WERI-Rb-1 (cell line): ENCODE data around the gene OBP2A.
"Not testable (repeated sequence)": the region's sequence is repeated elsewhere in the genome, so short reads cannot be mapped to it uniquely, and the experiment has no call there.

Experiments
- DNase-seq: peaks from one replicate; pipeline ENCODE4 v3.0.0-alpha.2; 2020
- H3K27ac ChIP-seq: fragments of 250-450 bp; sonication (Bioruptor Pico); 2 replicates; pipeline ENCODE4 v1.5.1; 2020; ENCODE audit warnings: mild to moderate bottlenecking, moderate library complexity
- H3K27me3 ChIP-seq: fragments of 250-450 bp; sonication (Bioruptor Pico); 2 replicates; pipeline ENCODE4 v1.5.1; 2021; ENCODE audit warnings: mild to moderate bottlenecking, low read depth, moderate library complexity; ENCODE audit not compliant: insufficient read depth, severe bottlenecking
- H3K36me3 ChIP-seq: fragments of 250-450 bp; sonication (Bioruptor Pico); 2 replicates; pipeline ENCODE4 v1.5.1; 2020; ENCODE audit warnings: mild to moderate bottlenecking, moderate library complexity
- H3K4me3 ChIP-seq: 2 replicates; pipeline ENCODE4 v1.5.1; 2011; ENCODE audit warnings: low read depth, mild to moderate bottlenecking, control low read depth, low read length
- H3K9me3 ChIP-seq: fragments of 250-450 bp; sonication (Bioruptor Pico); 2 replicates; pipeline ENCODE4 v1.5.1; 2021; ENCODE audit warnings: mild to moderate bottlenecking, moderate library complexity; ENCODE audit not compliant: severe bottlenecking
- TF ChIP-seq, protein P1 (sequence below): IDR thresholded peaks from 2 replicates; pipeline ENCODE4 v1.5.1; 2011; ENCODE audit warnings: low read depth, mild to moderate bottlenecking, control low read depth, inconsistent platforms, low read length

OBP2A gene

DNA sequence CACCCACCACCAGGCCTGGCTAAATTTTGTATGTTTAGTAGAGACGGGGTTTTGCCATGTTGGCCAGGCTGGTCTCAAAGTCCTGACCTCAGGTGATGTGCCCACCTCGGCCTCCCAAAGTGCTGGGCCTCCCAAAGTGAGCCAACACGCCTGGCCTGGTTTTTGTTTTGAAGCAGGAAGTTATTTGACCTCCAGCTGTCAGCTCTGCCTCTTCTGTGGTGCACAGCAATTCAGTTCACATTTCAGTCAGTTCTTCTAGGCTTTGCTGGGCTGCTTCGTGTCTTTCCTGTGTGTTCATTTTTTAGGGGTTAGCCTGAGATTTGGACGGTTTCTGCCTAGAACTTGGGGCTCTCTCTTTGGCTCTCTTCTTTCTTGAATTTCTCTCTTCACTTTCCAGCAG, 15.8 kb upstream of the OBP2A start:
- no peaks in the 10 kb centered on the region for H3K27me3 ChIP-seq
- H3K9me3 ChIP-seq, result no peaks in the 10 kb centered on the region
- H3K27ac ChIP-seq, result no peak overlapping the region
- H3K36me3 ChIP-seq, result no peaks in the 10 kb centered on the region
- DNase-seq, result no peak
- TF ChIP-seq, protein P1, sequence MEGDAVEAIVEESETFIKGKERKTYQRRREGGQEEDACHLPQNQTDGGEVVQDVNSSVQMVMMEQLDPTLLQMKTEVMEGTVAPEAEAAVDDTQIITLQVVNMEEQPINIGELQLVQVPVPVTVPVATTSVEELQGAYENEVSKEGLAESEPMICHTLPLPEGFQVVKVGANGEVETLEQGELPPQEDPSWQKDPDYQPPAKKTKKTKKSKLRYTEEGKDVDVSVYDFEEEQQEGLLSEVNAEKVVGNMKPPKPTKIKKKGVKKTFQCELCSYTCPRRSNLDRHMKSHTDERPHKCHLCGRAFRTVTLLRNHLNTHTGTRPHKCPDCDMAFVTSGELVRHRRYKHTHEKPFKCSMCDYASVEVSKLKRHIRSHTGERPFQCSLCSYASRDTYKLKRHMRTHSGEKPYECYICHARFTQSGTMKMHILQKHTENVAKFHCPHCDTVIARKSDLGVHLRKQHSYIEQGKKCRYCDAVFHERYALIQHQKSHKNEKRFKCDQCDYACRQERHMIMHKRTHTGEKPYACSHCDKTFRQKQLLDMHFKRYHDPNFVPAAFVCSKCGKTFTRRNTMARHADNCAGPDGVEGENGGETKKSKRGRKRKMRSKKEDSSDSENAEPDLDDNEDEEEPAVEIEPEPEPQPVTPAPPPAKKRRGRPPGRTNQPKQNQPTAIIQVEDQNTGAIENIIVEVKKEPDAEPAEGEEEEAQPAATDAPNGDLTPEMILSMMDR, result no peak
- no peak overlapping the region for H3K4me3 ChIP-seq

DNA sequence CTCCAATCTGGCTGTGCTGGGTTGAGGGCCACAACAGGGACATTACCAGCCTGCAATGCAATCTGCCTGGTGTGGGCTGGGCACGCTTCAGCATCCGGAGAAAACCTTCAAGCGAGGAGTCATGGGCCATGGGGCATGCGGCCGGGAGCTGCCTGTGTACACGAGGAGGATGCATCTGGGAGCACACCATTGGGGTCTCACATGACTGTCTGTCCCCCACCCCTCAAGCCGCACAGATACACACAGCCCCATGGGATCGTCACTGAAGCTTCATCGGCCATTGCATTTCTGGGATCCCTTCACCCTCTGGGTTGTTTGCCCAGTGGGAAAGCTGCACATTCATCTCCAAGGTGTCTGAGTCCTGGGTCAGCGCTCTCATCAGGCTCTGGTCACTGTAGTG, 14.8 kb upstream of the OBP2A start:
- DNase-seq, result no peak
- Histone ChIP-seq H3K4me3 (no peak overlapping the region), H3K27ac (no peak overlapping the region), H3K27me3 (no peaks in the 10 kb centered on the region), H3K9me3 (no peaks in the 10 kb centered on the region), H3K36me3 (no peaks in the 10 kb centered on the region)
- TF ChIP-seq, protein P1, result no peak

DNA sequence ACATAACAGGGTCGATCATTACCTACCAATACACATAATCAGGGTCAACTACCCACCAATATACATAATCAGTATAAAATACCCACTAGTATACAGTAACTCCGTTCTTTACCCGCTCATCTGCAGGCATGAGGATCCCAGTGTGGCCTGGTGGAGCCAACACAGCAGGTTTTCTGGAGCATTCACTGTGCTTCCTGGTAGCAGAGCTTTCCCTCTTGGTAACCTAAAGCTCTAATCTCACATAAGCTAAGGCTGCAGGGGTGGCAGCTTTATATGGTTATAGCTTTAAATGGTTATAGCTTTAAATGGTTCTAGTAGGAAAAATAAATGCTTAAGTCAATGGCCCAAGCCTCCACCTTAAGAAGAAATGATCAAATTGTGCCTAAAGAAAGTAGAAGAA, 12.8 kb upstream of the OBP2A start:
- TF ChIP-seq, protein P1, result no peak
- Histone ChIP-seq H3K27ac (no peak overlapping the region), H3K4me3 (no peak overlapping the region), H3K9me3 (no peaks in the 10 kb centered on the region), H3K36me3 (no peaks in the 10 kb centered on the region), H3K27me3 (no peaks in the 10 kb centered on the region)
- DNase-seq, result no peak

DNA sequence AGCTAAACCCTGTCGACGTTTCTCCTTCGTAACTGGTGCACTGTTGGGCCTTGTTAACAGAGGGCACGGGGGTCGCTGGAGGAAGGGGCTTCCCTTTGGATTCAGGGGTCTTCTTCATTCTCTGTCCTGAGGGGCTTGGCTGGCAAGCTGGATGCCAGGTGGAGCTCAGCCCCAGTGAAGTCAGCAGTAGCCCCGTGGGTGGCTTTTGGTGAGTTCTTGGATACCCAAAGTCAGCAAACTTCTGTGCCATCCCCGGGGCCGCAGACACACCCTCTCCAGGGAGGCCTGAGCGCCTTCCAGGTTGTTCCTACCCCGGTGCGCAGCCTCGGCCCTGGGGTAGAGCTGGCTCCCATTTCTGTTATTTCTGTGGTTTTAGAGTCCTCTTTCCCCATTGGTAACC, 12.3 kb upstream of the OBP2A start:
- Histone ChIP-seq H3K27me3 (no peaks in the 10 kb centered on the region), H3K27ac (no peak overlapping the region), H3K4me3 (no peak overlapping the region), H3K36me3 (no peaks in the 10 kb centered on the region), H3K9me3 (no peaks in the 10 kb centered on the region)
- TF ChIP-seq, protein P1, result no peak
- DNase-seq, result no peak

DNA sequence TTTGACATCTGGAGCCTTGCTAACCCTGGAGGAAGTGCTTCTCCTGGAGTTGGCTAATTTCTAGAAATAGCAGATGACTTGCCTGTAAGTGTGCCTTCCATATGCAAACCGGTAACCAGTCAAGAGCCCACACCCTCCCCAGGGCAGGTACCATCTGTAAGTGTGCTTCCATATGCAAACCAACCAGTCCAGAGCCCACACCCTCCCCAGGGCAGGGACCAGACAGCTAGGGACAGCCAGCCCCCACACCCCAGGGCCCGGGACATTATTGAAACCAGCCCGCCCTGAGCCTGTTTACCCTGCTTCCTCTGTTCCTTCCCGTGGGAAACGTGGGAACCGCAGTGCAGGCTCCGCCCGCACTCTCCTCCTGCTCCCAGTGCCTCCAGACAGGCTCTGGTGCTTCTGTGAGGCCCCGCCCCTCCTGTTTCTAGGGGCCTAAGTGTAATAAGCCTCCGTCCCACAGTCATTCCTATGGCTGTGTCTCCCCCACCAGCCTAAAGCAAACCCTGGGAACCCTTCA, 11.7 kb upstream of the OBP2A start:
- H3K27me3 ChIP-seq, H3K36me3 ChIP-seq, H3K9me3 ChIP-seq, DNase-seq, H3K27ac ChIP-seq, H3K4me3 ChIP-seq: not testable (repeated sequence)

DNA sequence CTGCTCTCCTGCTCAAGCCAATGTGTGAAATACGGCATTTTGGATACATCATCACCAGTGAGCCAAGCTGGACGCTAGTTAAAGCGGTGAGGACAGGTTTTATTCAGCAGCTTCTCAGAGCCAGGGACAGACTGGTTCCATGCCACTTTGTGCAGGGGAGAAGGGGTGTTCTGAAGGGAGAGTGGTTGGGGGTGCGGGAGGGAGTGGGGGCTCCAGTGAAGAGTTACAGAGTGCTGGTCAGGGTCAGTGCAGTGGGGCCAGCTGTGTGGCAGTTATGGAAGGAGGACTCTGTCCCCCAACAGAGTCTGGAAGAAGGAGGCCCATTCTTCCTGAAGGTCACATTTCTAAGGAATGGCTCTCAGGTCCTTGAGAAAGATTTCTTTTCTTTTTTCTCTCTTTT, 11.1 kb upstream of the OBP2A start:
- not testable (repeated sequence) for H3K9me3 ChIP-seq, H3K27ac ChIP-seq, H3K36me3 ChIP-seq, H3K27me3 ChIP-seq, H3K4me3 ChIP-seq, DNase-seq

DNA sequence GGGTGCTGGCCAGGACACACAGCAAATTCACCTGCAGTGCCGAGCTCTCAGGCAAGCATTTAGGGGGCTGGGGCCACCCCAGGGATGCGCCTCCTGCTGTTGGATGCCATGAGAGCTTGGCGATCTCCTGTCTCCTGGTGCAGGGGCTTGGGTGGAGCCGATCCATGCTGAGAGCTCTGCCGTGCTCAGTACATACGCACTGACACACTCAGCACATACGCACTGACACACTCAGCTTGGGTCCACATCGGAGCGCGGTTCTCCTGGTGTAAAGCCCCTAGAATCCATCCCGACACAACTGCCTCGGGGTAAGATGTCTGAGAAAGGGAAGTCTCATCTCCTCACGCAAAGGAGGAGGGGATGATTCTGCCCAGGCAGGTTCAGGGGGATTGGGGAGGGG, 10.3 kb upstream of the OBP2A start:
- not testable (repeated sequence) for H3K36me3 ChIP-seq, H3K27me3 ChIP-seq

More for the DNA sequence above, 10.3 kb upstream of the OBP2A start:
- DNase-seq, H3K27ac ChIP-seq, H3K9me3 ChIP-seq, H3K4me3 ChIP-seq: not testable (repeated sequence)
